GM18498 (cell line): ENCODE data around the gene ROR2.
"Not testable (repeated sequence)": the region's sequence is repeated elsewhere in the genome, so short reads cannot be mapped to it uniquely, and the experiment has no call there.

Source experiments
- ATAC-seq: cut with Tn5 transposase; IDR thresholded peaks from one replicate; pipeline ENCODE4 v1.9.1; 2021; ENCODE audit warnings: mild to moderate bottlenecking, moderate library complexity; ENCODE audit not compliant: unreplicated experiment

ROR2 gene

GRCh38 chr9:91924090-91924489, 25.9 kb downstream of the ROR2 start:
- no peak for ATAC-seq

GRCh38 chr9:91923145-91923544, 26.9 kb downstream of the ROR2 start:
- no peak for ATAC-seq

- ATAC-seq = no peak
These were observed 28.7 kb downstream of the ROR2 start for GRCh38 chr9:91921371-91921770.

GRCh38 chr9:91920630-91921350, 29.2 kb downstream of the ROR2 start:
- no peak for ATAC-seq

- ATAC-seq = no peak
These were observed 30.4 kb downstream of the ROR2 start for GRCh38 chr9:91919621-91920020.

GRCh38 chr9:91917436-91917835, 32.6 kb downstream of the ROR2 start:
- ATAC-seq = no peak

GRCh38 chr9:91915524-91916263, 34.3 kb downstream of the ROR2 start:
- ATAC-seq = no peak

GRCh38 chr9:91914937-91915336, 35.1 kb downstream of the ROR2 start:
- ATAC-seq = no peak

- ATAC-seq = no peak
These were observed 35.6 kb downstream of the ROR2 start for GRCh38 chr9:91914404-91914803.

- ATAC-seq = no peak
These were observed 36.0 kb downstream of the ROR2 start for GRCh38 chr9:91913986-91914385.

- no peak for ATAC-seq
These were observed 36.9 kb downstream of the ROR2 start for GRCh38 chr9:91913096-91913495.

GRCh38 chr9:91911657-91912056, 38.4 kb downstream of the ROR2 start:
- ATAC-seq = no peak

- not testable (repeated sequence) for ATAC-seq
These were observed 40.8 kb downstream of the ROR2 start for GRCh38 chr9:91909256-91909655.

GRCh38 chr9:91908746-91909145, 41.3 kb downstream of the ROR2 start:
- ATAC-seq = no peak

- ATAC-seq = no peak
These were observed 41.8 kb downstream of the ROR2 start for GRCh38 chr9:91908293-91908623.

- ATAC-seq = no peak
These were observed 42.3 kb downstream of the ROR2 start for GRCh38 chr9:91907484-91908292.

GRCh38 chr9:91905991-91906469, 44.0 kb downstream of the ROR2 start:
- peak; percentile 48 for ATAC-seq

- ATAC-seq = no peak
These were observed 44.8 kb downstream of the ROR2 start for GRCh38 chr9:91905237-91905650.

GRCh38 chr9:91904588-91905236, 45.3 kb downstream of the ROR2 start:
- ATAC-seq = no peak

GRCh38 chr9:91903126-91903911, 46.7 kb downstream of the ROR2 start:
- no peak for ATAC-seq
